ENCODE measurements around the gene PIK3R6. TPM values are rescaled to one million over a fixed set of nuclear protein-coding genes. Genes with fewer than 3 reads are reported as not detected.

The PIK3R6 gene
- total and polyA plus RNA-seq, 2 of the 4 experiments (the other 2 are of a cell fraction) = not detected

DNA sequence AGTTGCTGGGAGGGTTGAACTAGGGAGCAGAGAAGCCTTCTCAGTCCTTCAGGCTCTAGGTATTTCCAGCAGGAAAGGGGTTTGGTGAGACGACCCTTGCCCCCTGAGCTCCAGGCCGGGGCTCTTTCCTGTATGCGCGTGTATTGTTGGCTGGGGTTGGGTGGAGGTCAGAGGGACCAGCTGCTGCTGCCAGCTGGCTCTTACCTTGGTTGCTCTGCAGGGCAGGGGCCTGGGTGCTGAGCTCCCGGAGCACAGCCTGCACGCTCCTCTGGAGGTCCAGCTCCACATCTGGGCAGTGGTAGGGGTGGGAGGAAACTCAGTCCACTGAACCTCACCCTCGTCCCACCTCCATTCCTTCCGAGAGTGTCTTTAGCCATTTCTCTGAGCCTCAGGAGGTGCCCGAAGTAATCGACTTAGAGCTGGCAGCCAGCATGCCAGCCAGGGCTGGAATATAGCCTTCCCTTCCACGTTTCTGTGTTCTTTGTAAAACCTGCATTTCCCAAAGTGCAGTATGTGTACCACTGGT is 28.0 kb downstream of the PIK3R6 start:
- no peak overlapping the region for H4K8ac ChIP-seq (ENCODE audit: low read depth in 2 of 2, low read length in 2 of 2)
- no peaks in the 10 kb centered on the region for H3K4me1 ChIP-seq (ENCODE audit: control insufficient read depth, insufficient read depth, low read length)
- in situ Hi-C loops (cut with MboI; ENCODE audit: low sequenced_read_pairs) (no loop called here), dilution Hi-C loops (cut with HindIII; ENCODE audit: low sequenced_read_pairs, unreplicated experiment) (no loop called here), intact Hi-C loops (cut with micrococcal nuclease) (no loop called here)
- H2BK15ac ChIP-seq (ENCODE audit: low read depth, low read length) = no peak overlapping the region
- H3K9me1 ChIP-seq (ENCODE audit: insufficient read depth, low read length) = no peaks in the 10 kb centered on the region
- no TSS peak for BruUV-seq (replicated peaks)
- H3K27me3 ChIP-seq (ENCODE audit: control insufficient read depth, insufficient read depth, low read length) = no peaks in the 10 kb centered on the region
- no peak overlapping the region for H3K56ac ChIP-seq (ENCODE audit: extremely low read depth, insufficient read depth, low read length)
- ChIA-PET POLR2A (ENCODE audit: unreplicated experiment) (no interaction called here), CTCF (no interaction called here)
- H3K4me2 ChIP-seq (ENCODE audit: low read depth, low read length) = no peak overlapping the region
- H2AK5ac ChIP-seq (ENCODE audit: low read depth, low read length) = no peak overlapping the region
- no peak overlapping the region for H2AFZ ChIP-seq (replicated peaks; ENCODE audit: low read length, poor library complexity)
- H3K14ac ChIP-seq (replicated peaks; ENCODE audit: low read depth, low read length) = no peak overlapping the region
- H3K79me1 ChIP-seq (ENCODE audit: low read depth in 1 of 2, low read length in 2 of 2) = no peaks in the 10 kb centered on the region
- H3K9me3 ChIP-seq (ENCODE audit: control insufficient read depth, insufficient read depth, low read length) = no peaks in the 10 kb centered on the region
- no peak overlapping the region for H3K9ac ChIP-seq (ENCODE audit: low read depth, low read length)
- no peaks in the 10 kb centered on the region for H3K36me3 ChIP-seq (ENCODE audit: control insufficient read depth, insufficient read depth, low read length)
- no peak for TF ChIP-seq NFE2L2 (IDR thresholded peaks at IDR 0.05; ENCODE audit: low read depth, low read length)
- H3K23ac ChIP-seq (ENCODE audit: low read depth, low read length) = no peak overlapping the region
- no peak overlapping the region for H2BK120ac ChIP-seq (ENCODE audit: low read depth, low read length)
- H2BK5ac ChIP-seq (ENCODE audit: low read depth, low read length, poor library complexity, severe bottlenecking) = no peak overlapping the region
- no peak overlapping the region for H4K5ac ChIP-seq (ENCODE audit: low read depth, low read length)
- H2AK9ac ChIP-seq (replicated peaks; ENCODE audit: low read depth, low read length, poor library complexity) = no peak overlapping the region
- H3K4ac ChIP-seq (ENCODE audit: low read depth, low read length) = no peak overlapping the region
- no peaks in the 10 kb centered on the region for H4K20me1 ChIP-seq (ENCODE audit: insufficient read depth, low read length)
- no CpG with 5 or more reads among the region's 11 CpGs for WGBS, 2 experiments (ENCODE audit: extremely low coverage in 2 of 2, insufficient read length in 1 of 2)
- DNase-seq = no peak
- H2BK20ac ChIP-seq (ENCODE audit: low read depth, low read length) = no peak overlapping the region
- H3K4me3 ChIP-seq (ENCODE audit: insufficient read depth, low read depth, low read length) = no peak overlapping the region
- no peak overlapping the region for H3K18ac ChIP-seq (ENCODE audit: low read depth, low read length)
- H4K91ac ChIP-seq (ENCODE audit: insufficient read depth, low read depth, low read length) = no peak overlapping the region
- no peak for ATAC-seq (ENCODE audit: low read depth)
- H3K27ac ChIP-seq (ENCODE audit: insufficient read depth, low read length) = no peak overlapping the region
